ENCODE data around the gene SKOR2.

The SKOR2 gene, protein sequence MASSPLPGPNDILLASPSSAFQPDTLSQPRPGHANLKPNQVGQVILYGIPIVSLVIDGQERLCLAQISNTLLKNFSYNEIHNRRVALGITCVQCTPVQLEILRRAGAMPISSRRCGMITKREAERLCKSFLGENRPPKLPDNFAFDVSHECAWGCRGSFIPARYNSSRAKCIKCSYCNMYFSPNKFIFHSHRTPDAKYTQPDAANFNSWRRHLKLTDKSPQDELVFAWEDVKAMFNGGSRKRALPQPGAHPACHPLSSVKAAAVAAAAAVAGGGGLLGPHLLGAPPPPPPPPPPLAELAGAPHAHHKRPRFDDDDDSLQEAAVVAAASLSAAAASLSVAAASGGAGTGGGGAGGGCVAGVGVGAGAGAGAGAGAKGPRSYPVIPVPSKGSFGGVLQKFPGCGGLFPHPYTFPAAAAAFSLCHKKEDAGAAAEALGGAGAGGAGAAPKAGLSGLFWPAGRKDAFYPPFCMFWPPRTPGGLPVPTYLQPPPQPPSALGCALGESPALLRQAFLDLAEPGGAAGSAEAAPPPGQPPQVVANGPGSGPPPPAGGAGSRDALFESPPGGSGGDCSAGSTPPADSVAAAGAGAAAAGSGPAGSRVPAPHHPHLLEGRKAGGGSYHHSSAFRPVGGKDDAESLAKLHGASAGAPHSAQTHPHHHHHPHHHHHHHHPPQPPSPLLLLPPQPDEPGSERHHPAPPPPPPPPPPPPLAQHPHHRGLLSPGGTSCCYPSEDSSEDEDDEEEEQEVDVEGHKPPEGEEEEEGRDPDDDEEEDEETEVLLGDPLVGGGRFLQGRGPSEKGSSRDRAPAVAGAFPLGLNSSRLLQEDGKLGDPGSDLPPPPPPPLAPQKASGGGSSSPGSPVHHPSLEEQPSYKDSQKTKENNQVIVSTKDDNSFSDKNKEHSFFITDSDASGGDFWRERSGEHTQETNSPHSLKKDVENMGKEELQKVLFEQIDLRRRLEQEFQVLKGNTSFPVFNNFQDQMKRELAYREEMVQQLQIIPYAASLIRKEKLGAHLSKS

DNA sequence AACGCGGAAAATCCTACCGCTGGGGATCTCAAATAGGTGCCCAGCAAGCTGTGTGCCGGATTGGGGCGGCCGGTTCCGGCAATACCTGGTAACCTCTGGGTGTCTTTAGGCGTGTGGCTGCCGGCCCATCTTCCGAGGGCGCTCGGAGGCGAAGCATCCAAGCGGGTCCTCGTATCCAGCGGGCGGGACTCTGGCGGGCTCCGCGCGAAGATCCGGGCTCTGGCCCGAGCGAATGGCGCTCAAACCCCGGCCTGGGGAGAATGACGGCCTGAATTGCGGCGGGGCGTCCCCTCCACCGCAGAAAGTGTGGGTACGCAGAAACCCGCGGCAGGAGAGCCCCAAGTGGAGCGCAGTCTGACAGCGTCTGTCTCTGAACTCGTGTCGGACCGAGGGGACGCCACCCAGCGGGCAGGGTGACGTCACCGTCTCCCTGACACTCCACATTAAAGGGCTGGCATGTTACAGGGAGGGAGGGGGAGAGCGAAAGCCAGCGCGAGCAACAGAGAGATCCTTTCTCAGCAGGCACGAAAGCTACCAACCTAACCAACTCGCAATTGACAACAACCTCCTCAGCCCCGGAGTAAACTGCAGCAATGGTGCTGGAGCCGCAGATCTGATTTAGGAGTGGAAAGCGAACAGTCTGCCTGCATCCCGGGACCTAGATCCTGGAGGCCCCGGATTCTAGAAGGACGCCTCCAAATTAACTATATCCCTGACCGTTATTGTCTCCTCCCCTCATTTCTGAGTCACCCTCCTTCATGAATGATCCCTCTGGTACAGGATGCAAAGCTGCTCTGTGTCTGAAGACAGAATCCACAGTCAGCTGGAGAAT lies at the start of gene SKOR2:
TSS of gene SKOR2 (minus strand) at position 372 of the 832 bp plus-strand sequence. CDS start 2,477 bp downstream, outside the sequence.
- no peak for DNase-seq

- DNase-seq: no peak
Observed at GRCh38 chr18:47296462-47296861, 45.0 kb upstream of the SKOR2 start.

DNA sequence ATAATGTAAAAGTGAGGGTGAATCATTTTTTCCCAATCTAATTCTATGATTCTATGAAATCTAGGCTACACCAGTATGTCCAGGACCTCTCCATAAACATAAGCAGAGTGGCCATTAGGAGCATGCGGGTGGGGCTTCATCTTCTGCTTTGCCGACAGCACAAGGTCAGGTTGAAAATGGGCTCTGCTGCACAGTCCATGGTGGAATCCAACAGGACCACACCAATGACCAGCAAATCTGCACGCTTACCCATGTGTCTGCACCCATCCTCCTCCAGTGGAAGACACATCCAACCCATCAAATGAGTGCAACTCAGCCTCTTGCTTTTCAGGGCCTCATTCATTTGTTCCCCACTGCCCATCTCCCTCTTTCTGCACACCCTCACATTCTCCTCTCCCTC lies 43.3 kb upstream of the SKOR2 start:
- DNase-seq: no peak

- DNase-seq: no peak
Observed at GRCh38 chr18:47288741-47289140, 37.3 kb upstream of the SKOR2 start.

DNA sequence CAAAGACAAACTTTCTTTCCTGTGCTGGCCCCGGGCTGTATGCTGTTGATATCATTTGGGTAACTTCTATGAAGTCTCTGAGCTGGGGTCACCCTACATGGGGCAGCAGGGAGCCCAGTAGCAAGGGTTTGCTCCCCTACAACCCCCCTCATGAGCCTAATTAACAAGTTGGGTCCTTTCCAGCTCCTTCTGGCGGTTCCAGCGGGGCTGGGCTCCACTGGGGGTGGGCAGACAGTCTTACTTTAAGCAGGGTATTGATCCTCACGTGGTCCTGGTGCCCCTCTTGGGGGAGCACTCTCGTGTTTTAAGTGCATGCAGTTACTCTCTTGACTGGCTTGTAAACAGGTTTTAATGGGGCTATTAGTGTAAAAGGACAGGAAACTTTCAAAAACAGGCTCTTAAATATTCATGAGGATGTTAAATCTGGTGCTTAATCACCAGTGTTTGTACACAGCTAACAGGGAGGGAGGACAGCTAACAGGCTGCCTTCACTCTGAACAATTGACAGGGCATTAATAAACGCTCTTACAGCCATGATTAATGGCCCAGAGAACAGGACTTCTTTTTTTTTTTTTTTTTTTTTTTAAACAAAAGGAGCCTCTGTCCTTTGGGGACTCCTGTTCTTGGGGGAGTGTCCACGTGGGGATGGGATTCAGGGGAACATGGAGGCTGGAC lies 36.6 kb upstream of the SKOR2 start:
- no peak for DNase-seq

DNA sequence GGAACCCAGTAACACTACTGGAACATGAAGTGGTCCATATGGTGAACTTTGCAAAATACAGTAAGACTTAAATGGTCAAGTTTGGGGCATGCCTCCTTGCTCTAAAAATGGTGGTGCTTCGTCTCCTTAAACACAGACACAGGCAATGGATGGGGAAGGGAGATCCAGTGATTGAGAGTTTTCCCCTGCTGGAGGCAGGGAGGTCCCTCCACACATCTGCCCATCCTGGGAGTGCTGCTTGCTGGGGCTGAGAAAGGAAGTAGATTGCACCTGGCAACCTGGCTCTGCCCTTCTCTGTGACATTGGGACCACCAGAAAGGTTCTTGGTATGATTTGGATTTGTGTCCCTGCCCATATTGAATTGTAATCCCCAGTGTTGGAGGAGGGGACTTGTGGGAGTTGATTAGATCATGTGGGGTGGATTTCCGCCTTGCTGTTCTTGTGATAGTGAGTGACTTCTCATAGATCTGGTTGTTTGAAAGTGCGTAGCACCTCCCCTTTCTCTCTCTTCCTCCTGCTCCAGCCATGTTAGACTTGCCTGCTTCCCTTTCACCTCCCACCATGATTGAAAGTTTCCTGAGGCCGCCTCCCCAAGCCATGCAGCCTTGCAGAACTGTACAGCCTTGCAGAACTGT lies 35.4 kb upstream of the SKOR2 start:
- DNase-seq: no peak

- no peak for DNase-seq
Observed at GRCh38 chr18:47285456-47285855, 34.0 kb upstream of the SKOR2 start.

DNA sequence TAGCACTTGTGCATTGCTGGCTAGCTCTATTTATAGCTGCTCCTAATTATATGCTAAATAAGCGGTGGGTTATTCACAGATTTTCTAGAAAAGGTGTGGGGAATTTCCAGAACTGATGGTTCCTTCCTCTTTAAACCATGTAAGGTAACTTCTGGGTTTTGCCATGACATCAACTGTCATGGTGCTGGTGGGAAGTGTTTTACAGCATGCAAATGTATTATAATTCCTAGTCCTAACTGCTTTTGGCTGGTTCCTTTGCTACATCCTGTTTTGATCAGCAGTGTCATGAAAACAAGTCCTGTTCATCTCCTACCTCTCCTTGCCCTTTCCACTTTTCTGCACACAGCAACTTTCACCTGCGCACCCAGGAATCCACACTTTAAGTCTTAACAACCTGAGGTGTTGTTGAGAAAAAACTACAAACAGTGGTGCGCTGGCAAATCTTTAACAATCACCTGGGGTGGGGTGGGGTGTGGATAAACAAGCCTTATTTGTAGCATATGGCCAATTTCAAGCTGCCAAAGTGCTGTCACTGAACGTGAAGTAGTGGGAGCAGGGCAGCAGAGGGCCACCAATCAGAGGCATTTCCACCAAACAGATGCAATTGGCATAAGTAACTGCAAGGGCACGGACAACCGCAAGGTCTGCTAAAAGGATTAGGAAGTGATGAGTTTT lies 33.4 kb upstream of the SKOR2 start:
- no peak for DNase-seq

DNA sequence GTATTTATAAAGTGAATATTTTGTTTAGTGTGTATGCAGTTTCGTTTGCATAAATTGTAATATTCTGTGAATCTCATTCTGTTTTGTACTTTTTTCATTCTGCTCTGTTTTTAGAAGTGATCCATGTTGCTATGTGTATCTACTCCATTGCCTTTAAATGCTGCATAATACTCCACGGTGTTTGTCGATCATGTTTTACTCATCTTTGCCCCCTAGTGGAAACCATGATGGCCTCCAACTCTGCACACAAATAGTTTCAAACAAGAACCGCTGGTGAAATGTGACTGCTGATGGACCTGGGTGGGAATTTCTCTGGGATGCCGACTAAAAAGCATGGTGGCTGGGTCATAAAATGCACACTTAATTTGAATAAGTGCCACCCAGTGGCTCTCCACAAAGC lies 32.0 kb upstream of the SKOR2 start:
- DNase-seq: peak; percentile 1

- DNase-seq: no peak
Observed at GRCh38 chr18:47280121-47280520, 28.7 kb upstream of the SKOR2 start.

DNA sequence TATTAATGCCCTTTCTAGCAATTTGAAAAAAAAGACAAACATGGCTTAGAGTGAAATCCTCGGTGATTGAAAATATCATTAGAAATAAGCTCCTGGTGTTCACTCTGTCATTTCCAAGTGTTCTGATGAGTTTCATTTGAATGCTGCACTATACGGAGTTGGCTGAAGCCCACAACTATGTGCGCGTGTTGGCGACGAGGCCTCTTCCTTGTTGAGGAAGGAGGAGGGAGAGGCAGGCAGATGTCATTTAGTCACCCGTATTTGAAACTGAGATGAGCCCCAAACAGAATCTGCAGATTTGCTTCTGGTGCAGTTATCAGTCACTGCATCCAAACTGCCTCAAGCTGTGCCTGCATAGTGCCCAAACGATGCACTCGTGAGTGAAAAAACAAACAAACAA lies 23.5 kb upstream of the SKOR2 start:
- no peak for DNase-seq

GRCh38 chr18:47265197-47265596 lies 13.7 kb upstream of the SKOR2 start:
- no peak for DNase-seq

- no peak for DNase-seq
Observed at GRCh38 chr18:47264308-47264700, 12.8 kb upstream of the SKOR2 start.

DNA sequence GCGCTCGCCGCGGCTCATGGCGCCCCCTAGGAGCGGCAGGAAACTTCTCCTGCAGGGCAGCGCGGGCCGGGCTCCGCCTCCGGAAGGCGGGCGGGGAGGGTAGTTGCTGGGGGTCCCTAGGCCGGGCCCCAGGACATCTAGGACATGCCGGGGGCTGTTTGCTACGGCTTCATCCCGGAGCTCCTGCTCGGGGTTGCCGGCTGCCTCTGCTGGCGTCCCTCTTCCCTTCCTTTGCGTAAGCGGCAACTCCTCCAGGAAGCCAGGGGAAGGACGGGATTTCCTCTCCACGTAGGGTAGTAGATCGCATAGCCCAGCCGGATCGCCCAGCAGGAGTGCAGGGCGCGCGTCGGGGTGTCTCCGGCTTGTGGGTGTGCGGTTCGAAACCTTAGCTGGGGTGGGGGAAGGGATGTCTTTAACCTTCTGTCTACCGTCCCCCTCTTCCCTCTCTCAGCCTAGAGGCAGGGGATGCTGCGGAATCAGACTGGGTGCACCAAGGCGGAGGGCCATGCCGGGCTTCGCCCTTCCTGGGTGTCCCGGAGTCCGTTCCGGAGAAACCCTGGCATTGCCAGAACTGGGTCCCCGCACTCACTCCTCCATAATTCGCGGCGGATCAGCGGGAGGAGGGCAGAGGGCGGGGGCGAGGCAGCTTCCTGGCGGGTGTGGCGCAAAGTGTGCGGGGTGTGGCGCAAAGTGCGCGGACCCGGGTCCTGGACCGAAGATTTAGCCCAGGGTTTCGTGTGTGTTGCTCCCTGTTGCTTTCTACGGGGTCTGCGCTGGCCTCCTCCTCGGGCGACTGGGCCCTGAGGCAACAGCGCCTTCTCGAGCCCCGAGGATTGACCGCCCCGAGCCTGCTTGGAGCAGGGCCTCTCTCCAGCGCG lies 12.2 kb upstream of the SKOR2 start:
- no peak for DNase-seq

DNA sequence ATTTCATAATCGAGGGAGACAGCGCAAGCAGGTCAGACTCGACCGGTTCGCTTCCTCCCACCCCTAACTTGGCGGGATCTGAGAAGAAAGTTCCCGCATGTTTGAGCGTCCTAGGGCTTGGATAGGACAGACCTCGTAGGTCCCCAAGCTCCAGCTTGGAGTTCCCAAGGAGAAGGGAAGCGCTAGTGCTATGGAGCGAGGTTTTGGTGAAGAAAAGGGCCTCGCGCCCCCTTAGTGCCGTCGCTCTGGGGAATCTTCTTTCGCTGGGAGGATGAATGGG lies 11.6 kb upstream of the SKOR2 start:
- no peak for DNase-seq

GRCh38 chr18:47262301-47263149 lies 11.1 kb upstream of the SKOR2 start:
- no peak for DNase-seq

- no peak for DNase-seq
Observed at GRCh38 chr18:47261902-47262300, 10.4 kb upstream of the SKOR2 start.

DNA sequence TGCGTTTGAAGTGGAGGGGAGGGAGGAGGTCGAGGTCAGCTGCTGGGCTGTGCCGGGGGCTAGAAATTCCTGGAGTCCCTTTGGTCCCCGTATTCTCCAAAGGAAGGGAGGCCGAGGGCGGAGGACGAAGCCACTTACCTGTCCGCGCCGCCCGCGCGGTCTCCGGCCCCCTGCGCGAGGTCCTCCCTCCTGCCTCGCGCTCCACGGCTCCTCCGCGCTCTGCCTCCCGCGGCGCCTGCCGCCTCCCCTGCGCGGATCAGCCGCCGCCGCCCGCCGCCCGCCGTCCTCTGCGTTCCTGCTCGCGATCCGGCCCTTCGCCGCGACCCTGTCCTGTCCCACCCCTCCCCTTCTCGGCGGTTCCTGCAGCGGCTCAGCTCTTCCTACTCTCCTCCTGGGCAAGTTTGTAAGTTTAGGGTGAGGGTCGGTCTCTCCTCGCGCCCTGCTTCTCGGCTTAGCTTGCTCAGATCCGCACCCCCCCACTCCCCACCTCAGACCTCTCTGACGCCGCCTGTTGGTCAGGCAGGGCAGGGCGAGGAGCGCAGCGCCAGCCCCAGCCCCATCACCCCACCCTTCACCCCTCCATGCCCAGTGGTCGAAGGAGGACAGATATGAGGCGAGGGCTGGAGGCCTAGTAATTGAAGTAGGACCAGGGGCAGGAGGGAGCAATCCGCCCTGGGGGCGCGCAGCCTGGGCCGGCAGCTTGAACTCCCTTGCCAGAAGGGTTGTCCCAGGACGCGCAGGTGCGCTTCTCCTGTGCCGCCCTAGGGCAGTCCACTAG lies 9.7 kb upstream of the SKOR2 start:
- no peak for DNase-seq

Measured in CD4-positive, alpha-beta T cell treated with Interleukin-12 subunit alpha and Interleukin-12 subunit beta, for 1 hour (primary cell).